ENCODE results near the gene SLC25A26. TPM values are rescaled to one million over a fixed set of nuclear protein-coding genes. Genes with fewer than 3 reads are reported as not detected.

The SLC25A26 gene
- total RNA-seq, 4 donors from 2014 or later: 8.5 to 26.3 (median 16.7) TPM

- TF ChIP-seq POLR2A (IDR thresholded peaks at IDR 0.05): no peak
- TF ChIP-seq, protein P1, sequence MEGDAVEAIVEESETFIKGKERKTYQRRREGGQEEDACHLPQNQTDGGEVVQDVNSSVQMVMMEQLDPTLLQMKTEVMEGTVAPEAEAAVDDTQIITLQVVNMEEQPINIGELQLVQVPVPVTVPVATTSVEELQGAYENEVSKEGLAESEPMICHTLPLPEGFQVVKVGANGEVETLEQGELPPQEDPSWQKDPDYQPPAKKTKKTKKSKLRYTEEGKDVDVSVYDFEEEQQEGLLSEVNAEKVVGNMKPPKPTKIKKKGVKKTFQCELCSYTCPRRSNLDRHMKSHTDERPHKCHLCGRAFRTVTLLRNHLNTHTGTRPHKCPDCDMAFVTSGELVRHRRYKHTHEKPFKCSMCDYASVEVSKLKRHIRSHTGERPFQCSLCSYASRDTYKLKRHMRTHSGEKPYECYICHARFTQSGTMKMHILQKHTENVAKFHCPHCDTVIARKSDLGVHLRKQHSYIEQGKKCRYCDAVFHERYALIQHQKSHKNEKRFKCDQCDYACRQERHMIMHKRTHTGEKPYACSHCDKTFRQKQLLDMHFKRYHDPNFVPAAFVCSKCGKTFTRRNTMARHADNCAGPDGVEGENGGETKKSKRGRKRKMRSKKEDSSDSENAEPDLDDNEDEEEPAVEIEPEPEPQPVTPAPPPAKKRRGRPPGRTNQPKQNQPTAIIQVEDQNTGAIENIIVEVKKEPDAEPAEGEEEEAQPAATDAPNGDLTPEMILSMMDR (IDR thresholded peaks at IDR 0.05): peak; percentile 67 to 81 (median 79)
- WGBS, 2 donors: 57 to 60% methylated on average over 6 of the region's 6 CpGs
- intact Hi-C loops (cut with DNase I): loop anchor here (10.0 kb wide), 1 partner anchor 571 kb away; no protein-coding TSS in a partner anchor
- Histone ChIP-seq H3K27me3 (no peaks in the 10 kb centered on the region), H3K9me3 (no peaks in the 10 kb centered on the region), H3K4me3 (no peak overlapping the region), H3K36me3 (peaks cover 0 to 39% (median 0%) of the 10 kb centered on the region in 3 donors), H3K4me1 (no peaks in the 10 kb centered on the region), H3K27ac (no peak overlapping the region)
- DNase-seq: no peak
These were observed 33.2 kb downstream of the SLC25A26 start for GRCh38 chr3:66253790-66254620.

- Histone ChIP-seq H3K4me3 (no peak overlapping the region), H3K27ac (no peak overlapping the region), H3K36me3 (peaks cover 0 to 25% (median 0%) of the 10 kb centered on the region in 3 donors), H3K4me1 (no peaks in the 10 kb centered on the region), H3K9me3 (no peaks in the 10 kb centered on the region), H3K27me3 (no peaks in the 10 kb centered on the region)
- intact Hi-C loops (cut with DNase I): loop anchor here (10.0 kb wide), 1 partner anchor 569 kb away; no protein-coding TSS in a partner anchor
- no peak for TF ChIP-seq POLR2A (IDR thresholded peaks at IDR 0.05)
- TF ChIP-seq, protein P1 (IDR thresholded peaks at IDR 0.05): no peak
- DNase-seq: no peak
- WGBS, 2 donors: 78 to 92% methylated on average over 3 of the region's 3 CpGs
These were observed 35.1 kb downstream of the SLC25A26 start for GRCh38 chr3:66255865-66256264.

GRCh38 chr3:66256806-66257205 is 36.0 kb downstream of the SLC25A26 start:
- no peak for DNase-seq

DNA sequence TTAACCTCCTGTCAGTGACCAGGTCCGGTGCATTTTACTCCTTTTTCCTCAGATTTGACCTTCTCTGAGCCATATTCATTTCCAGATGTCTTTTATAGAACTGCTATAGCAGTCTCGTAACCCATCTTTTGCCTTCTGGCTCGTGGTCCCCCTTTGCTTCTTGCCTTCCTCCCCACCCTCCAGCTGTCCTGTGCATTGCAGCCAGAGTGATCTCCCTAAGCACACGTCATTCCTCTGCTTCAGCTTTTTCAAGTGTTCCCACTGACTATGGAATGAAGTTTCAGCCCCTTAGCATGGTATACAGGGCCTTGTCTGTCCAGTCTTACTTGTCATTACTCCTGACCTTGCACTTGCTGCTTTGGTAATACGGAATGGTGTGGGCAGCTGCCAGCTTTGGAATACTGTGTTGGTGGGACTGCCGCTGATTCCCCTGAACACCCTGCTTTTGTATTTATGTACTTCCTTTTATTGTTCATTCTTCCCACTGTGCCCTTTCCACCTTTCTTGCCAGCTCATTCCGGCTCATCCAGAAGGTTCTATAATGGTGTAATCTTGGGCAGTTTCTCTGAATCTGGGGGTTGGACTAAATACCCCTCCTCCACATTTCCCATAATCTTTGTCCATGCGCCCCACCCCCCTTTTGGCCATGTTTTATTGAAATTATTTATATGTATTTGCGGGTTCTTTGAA is 38.9 kb downstream of the SLC25A26 start:
- Histone ChIP-seq H3K4me1 (no peaks in the 10 kb centered on the region), H3K27me3 (no peaks in the 10 kb centered on the region), H3K4me3 (no peak overlapping the region), H3K36me3 (peaks cover 0 to 22% (median 0%) of the 10 kb centered on the region in 3 donors), H3K27ac (no peak overlapping the region), H3K9me3 (no peaks in the 10 kb centered on the region)
- TF ChIP-seq, protein P1 (IDR thresholded peaks at IDR 0.05): no peak
- TF ChIP-seq POLR2A (IDR thresholded peaks at IDR 0.05): no peak
- intact Hi-C loops (cut with DNase I): loop anchor here (10.0 kb wide), 1 partner anchor 565 kb away; no protein-coding TSS in a partner anchor
- WGBS, 2 donors: 90 to 92% methylated on average over 9 of the region's 9 CpGs
- DNase-seq: no peak

More at GRCh38 chr3:66256806-66257205, 36.0 kb downstream of the SLC25A26 start:
- no peak for TF ChIP-seq POLR2A (IDR thresholded peaks at IDR 0.05)
- TF ChIP-seq, protein P1 (IDR thresholded peaks at IDR 0.05): no peak
- Histone ChIP-seq H3K36me3 (peaks cover 0 to 17% (median 0%) of the 10 kb centered on the region in 3 donors), H3K4me1 (no peaks in the 10 kb centered on the region), H3K9me3 (no peaks in the 10 kb centered on the region), H3K27ac (no peak overlapping the region), H3K4me3 (no peak overlapping the region), H3K27me3 (no peaks in the 10 kb centered on the region)
- WGBS, 2 donors: 65 to 79% methylated on average over 2 of the region's 2 CpGs
- intact Hi-C loops (cut with DNase I): loop anchor here (10.0 kb wide), 1 partner anchor 568 kb away; no protein-coding TSS in a partner anchor

- DNase-seq: no peak
- Histone ChIP-seq H3K27ac (no peak overlapping the region), H3K27me3 (no peaks in the 10 kb centered on the region), H3K9me3 (no peaks in the 10 kb centered on the region), H3K4me1 (no peaks in the 10 kb centered on the region), H3K36me3 (peaks cover 0 to 23% (median 0%) of the 10 kb centered on the region in 3 donors), H3K4me3 (no peak overlapping the region)
- intact Hi-C loops (cut with DNase I): no loop called here
- WGBS, 2 donors: 66 to 80% methylated on average over 4 of the region's 4 CpGs
- no peak for TF ChIP-seq POLR2A (IDR thresholded peaks at IDR 0.05)
- TF ChIP-seq, protein P1 (IDR thresholded peaks at IDR 0.05): no peak
These were observed 39.6 kb downstream of the SLC25A26 start for GRCh38 chr3:66260431-66260830.
